AG10803 (cell line): ENCODE results near the gene SPOCK1.

Source experiments
- DNase-seq: peaks from one replicate; pipeline ENCODE4 v3.0.0; 2010; ENCODE audit warnings: low read depth
- H3K4me3 ChIP-seq: 2 replicates; pipeline ENCODE4 v1.5.1; 2011; ENCODE audit warnings: mild to moderate bottlenecking, low read length, control low read depth
- CTCF ChIP-seq: conservative IDR thresholded peaks from 2 replicates; pipeline ENCODE4 v1.5.1; 2011; ENCODE audit warnings: mild to moderate bottlenecking, low read length, control low read depth, inconsistent platforms

Gene SPOCK1

DNA sequence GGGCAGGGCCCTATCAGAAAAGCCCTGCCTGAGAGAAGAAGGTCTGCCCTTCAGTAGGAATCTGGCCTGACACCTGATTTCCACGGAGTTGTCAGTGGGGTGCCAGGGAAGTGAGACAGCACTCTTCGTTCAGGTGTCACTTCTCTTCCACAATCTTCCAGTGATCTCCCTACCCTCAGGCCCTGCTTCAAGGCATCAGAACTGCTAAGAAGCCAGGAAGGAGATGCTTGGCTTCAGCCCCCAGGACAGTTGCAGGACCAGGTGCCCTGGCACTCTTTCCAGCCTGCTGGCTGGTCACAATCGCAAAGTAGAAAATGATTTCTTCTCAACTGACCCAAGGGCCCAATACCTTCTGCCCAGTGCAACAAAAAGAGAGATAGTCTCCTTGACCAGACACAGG is 50.3 kb downstream of the SPOCK1 start:
- DNase-seq = no peak
- no peak overlapping the region for H3K4me3 ChIP-seq
- no peak for TF ChIP-seq CTCF

DNA sequence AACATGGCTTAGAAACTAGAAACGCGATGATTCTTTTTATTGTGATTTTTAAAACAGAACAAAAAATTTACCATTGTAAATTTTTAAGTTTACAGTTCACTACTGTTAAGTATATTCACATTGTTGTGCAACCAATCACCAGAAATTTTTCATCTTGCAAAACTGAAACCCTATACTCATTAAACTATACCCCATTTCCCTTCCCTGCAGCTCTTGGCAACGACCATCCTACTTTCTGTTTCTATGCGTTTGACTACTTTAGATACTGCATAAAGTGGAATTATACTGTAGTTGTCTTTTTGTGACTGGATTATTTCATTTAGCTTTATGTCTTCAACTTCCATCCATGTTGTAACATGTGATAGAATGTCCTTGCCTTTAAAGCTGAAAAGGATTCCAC is 52.5 kb downstream of the SPOCK1 start:
- no peak for DNase-seq
- no peak overlapping the region for H3K4me3 ChIP-seq
- no peak for TF ChIP-seq CTCF

- DNase-seq = no peak
- no peak overlapping the region for H3K4me3 ChIP-seq
- no peak for TF ChIP-seq CTCF
Observed at GRCh38 chr5:137446151-137446550, 53.0 kb downstream of the SPOCK1 start.

DNA sequence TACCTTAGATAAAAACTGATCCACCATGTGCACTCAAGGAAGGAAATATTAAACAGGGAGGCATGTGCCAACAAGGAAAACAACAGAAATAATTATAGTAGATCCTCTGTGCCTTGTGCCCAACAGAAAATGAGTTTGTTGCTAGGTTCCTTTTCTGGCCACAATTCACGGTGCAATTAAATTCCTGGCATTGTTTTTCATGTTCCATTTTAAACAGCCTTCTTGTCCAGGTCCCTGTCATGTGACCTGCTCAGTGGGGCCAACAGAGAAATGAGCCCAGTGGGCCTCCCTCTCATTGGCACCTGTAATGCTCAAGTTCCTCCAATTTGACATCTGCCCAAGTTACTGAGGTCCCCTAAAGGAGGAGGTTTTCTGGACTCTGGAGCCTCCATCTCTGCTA is 56.5 kb downstream of the SPOCK1 start:
- no peak for TF ChIP-seq CTCF
- H3K4me3 ChIP-seq = no peak overlapping the region
- no peak for DNase-seq

DNA sequence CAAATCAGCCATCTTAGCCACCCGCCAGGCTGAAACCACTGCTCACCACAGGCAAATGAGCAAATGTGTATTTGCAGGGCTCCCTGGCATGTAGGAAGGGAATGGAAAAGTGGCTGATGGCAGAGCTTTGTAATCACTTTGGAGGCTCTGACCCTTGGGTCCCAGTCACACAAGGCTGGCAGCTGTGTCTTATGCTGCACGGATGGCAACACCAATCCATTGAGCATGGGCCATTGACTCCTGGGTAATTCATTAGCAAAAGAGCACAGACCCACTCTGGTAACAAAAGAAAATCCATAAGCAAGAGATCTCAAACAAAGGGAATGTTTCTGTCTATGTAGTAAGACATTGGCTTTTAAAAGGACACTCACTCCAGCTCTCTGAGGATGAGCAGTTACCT is 57.6 kb downstream of the SPOCK1 start:
- no peak for TF ChIP-seq CTCF
- no peak overlapping the region for H3K4me3 ChIP-seq
- DNase-seq = no peak

DNA sequence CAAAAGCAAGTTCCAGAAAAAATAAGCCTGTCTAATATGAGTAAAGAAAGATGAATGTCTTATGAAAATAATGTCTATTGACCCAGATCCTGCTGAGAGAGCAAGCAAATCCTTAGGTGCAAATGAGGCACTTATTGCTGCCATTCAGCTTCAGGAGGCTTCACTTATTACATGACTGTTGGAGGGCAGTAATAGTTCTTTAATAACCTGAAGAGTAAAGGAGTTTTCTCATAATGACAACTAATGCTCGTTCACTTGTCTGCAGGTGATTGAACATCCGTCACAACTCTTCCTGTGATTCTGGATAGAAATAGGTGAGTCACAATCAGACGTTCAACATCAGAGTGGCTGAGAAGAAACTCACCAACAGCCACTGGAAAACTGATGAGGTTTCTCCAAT is 58.3 kb downstream of the SPOCK1 start:
- TF ChIP-seq CTCF = no peak
- DNase-seq = no peak
- H3K4me3 ChIP-seq = no peak overlapping the region

DNA sequence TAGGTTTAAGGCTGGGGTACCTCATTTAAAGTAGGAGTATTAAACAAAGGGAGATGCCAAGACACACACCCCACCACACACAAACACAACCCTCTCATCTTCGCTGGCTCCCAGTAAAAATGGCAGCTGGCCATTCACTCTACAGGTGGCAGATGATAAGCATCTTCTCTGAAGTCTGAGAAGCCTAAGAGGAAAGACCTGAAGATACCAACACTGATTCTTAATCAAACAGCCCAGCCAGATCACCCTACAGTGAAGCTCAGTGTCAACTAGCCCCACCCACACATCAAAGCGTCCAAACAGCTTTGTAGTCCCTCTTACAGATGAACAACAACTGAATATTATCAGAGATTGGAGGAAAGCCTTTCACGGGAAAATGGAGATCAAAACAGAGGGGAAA is 59.5 kb downstream of the SPOCK1 start:
- DNase-seq = no peak
- no peak overlapping the region for H3K4me3 ChIP-seq
- TF ChIP-seq CTCF = no peak
